Activated CD4-positive, alpha-beta T cell treated with anti-CD3 and anti-CD28 coated beads, Interleukin-2, Interleukin-6, amounts not matched to agents 100 ng/mL and 50 ng/mL, durations not matched to agents 16 hours and 8 hours (primary cell): ENCODE data around the gene GPR161.

ENCODE experiments used
- DNase-seq: peaks from one replicate; pipeline ENCODE4 v3.0.0-alpha.2; 2020

GPR161 gene

DNA sequence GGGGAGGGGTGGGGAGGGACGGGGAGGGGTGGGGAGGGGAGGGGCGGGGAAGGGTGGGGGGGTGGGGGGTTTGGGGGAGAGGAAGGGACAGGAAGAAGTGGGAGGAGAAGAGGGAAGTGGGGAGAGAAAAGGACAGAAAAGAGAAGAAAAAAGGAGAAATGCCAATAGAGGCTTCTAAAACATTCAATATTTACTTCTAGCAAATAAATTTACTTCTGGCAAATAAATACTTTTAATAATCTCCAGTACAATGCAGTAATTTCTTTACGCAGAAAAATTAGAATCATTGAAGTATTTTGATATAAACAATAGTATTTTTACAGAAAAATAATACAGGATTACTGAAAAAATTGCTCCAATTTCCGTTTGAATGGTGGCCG, 9.4 kb upstream of the GPR161 start:
- no peak for DNase-seq

DNA sequence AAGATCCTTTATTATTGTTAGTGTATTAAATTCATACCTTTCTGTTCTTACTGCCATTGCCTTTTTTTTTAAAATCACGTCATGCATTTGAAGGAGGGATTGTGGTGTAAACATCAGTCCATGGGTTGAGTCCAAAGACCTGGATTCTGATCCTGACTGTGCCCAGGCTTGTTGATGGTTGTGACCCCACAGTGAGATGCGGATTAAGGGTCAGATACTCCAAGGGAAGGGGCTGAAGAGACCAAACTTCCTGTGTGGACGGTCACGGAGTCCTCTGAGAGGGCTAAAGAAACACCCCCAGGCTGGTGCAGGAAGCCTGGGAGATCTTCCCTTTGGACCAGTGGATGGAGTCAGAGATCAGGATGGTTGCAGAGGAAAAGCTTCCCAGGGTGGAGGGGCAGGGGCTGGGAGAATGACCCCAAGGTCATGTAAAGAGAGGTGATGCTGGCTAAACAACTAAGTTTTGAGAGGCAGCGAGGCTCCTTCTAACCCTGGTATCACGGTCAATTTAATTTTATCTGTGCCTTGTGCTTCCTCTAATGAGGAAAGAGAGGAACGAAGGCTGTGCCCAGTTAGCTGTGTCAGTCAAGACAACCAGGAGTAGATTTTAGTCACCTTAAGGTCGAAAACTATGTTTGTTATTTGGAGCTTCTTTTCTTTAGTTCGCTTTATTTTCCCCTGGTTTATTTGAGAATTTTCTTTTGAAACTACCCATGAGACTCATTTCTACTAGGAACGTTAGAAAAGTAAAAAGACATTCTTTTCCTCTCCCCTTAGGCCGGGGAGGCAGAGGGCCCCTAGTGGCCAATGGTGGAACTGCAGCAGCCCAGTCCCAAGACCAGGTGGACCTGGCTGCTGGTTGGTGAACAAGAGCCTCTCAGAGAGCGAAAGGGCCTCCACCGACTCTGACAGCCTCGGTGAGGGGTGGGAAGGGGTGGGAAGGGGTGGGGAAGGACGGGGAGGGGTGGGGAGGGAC, 8.7 kb upstream of the GPR161 start:
- peak; percentile 88 for DNase-seq

DNA sequence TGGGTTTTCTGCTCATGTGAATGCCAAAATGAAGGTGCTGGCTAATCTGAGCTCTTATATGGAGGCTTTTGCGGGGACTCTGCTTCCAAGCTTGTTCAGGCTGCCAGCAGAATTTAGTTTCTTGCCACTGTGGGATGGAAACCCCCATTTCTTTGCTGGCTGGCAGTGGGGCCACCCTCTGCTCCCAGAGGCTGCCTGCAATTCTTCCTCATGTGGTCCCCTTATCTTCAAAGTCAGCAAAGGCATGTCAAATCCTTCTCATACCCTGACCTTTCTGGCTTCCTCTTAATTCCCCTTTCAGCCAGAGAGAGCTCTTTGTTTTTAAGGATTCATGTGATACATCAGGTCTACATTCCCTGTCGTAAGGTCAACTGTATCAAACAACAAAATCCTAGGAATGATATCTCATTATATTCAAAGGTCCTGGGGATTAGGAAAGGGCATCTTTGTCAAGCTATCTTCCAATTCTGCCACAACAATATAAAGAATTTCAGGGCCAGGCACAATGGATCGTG, 5.2 kb upstream of the GPR161 start:
- DNase-seq: no peak

GRCh38 chr1:168139070-168139469, 2.3 kb upstream of the GPR161 start:
- no peak for DNase-seq

- no peak for DNase-seq
These were observed 1.4 kb upstream of the GPR161 start for GRCh38 chr1:168138134-168138533.

- no peak for DNase-seq
These were observed 738 bp upstream of the GPR161 start for GRCh38 chr1:168137515-168137821.

- no peak for DNase-seq
These were observed 615 bp downstream of the GPR161 start for GRCh38 chr1:168135921-168136708.

DNA sequence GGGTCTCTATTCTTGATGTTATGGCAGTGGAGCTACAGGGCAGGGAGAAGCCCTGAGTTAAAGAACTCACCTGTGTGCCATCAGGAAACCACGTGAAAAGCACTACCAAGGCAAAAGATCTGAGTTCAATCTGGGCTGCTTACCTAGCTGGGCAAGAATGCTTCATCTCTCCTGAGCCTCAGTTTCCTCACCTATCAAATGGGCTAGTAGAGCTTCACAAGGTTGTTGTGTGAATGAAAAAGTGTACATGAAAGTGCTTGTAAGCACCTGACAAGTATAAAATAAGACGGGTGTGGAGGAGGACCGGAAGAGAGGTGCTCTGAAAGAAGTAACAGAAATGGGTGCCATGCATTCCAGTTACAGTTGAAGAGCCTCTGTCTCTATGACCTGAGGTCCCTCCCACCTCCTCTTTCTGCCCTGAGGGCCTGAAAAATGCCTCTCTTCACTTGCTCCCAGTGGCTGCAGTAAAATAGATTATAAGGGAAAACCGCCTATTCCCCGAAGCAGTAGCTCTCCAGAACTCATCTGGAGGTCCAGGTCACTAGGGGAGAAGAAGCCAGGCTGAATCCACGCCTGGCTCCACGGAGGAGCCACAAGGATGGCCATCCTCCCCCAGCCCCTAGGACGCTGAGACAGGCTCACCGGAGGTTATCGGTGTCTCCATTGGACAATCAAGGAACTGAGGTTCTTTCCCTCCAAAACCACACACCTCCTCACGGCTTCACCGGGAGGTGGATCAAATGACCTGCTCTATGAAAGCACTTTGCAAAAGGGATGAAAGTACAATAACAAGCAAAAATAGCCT, 1.4 kb downstream of the GPR161 start:
- no peak for DNase-seq

DNA sequence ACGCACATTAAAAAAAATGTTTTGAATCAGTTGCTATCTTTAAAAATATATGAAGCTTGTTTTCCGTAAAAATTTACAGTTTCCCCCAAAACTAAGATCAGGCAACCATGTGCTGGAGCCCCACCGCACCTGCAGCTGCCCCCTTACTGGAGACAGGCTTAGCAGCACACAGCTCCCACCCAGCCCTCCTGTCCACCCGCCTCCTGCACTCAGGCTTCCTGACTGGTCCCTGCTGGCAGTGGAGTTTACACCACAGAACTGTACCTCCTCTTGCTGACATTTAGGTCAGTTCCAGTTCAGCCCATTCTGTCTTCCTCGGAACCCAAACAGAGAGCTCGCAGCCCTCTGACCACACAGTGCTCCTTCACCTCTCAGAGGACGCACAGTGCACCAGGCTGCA, 2.1 kb downstream of the GPR161 start:
- DNase-seq: no peak

DNA sequence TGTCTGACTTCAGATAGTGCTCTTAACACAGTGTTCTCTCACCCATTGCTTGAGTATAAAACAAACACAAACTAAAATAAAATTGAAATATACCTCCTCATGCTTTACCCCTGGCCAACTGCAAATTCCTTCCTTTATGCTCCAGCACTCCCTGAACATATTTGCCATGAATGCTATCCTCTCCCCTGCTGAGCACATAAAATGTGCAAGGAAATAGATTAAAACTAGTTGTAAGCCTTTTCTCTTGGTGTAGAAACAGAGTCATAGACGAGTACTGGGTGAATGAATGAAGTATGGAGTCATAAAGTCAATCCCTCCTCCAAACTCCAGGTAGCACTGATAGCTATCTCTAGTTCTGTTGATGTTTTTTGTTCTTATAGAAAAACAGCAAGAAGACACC, 2.6 kb downstream of the GPR161 start:
- no peak for DNase-seq

- no peak for DNase-seq
These were observed 6.8 kb downstream of the GPR161 start for GRCh38 chr1:168129933-168130332.

DNA sequence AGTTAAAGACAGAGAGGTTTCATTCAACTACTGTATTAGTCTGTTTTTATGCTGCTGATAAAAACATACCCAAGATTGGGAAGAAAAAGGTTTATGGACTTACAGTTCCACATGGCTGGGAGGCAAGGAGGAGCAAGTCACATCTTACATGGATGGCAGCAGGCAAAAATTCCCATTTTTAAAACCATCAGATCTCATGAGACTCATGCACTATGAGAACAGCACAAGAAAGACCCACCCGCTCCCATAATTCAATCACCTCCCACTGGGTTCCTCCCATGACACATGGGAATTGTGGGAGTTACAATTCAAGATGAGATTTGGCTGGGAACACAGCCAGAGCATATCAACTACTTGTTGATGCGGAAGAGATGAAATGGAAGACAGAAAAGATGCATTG, 9.2 kb downstream of the GPR161 start:
- DNase-seq: no peak

- no peak for DNase-seq
These were observed 11.7 kb downstream of the GPR161 start for GRCh38 chr1:168125051-168125450.

DNA sequence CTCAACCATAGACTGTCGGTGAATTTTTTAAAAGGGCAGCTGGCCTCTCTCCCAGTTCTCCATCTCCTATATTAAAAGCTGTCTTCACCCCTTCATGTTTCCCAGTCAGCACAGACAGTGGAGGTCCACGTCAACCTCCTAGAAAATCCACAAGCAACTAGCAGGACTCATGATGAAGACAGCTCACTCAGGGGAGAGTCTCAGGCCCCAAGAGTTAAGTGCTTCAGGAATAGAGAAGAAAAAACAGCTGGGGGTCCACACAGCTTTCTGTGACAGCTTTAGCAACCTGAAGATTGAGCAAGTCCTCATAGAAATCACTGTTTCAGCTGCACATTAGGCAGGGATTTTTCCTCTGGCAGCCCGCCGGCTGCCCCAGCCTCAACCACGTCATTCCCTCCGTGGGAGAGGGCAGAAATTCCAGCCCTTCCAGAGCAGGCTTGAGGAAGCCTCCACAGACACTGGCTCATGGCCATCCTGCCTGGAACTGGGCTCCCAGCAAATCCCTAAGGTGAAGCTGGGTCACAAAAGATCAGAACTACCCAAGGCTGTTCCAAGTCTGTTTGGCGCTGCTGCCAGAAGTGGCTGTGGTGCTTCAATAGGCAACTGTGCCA, 15.2 kb downstream of the GPR161 start:
- no peak for DNase-seq

- DNase-seq: no peak
These were observed 17.0 kb downstream of the GPR161 start for GRCh38 chr1:168119750-168120149.

- DNase-seq: no peak
These were observed 20.4 kb downstream of the GPR161 start for GRCh38 chr1:168116327-168116799.

- no peak for DNase-seq
These were observed 21.9 kb downstream of the GPR161 start for GRCh38 chr1:168114845-168115244.

DNA sequence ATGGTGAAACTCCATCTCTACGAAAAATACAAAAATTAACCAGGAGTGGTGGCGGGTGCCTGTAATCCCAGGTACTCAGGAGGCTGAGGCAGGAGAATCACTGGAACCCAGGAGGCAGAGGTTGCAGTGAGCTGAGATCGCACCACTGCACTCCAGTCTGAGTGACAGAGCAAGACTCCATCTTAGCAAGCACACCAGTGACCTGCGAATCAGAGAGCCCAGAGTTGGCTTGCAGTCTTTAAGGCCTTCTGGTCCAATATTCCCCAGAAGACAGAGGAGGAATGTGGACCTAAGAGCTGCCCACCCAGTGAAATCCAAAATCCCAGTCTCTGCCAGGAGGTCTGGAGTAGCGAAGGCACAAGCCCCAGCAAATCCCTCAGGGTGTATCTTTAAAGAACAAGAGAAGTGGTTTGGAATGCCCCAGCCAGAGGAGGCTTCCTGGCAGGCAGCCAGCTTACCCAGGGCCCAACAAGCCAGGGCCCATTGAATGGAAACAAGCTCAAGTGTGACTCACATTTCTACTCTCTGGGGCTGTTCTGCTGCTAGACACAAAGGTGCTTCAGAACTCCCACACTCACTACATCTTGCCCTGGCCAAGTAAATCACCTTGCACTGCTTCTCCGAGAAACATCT, 23.9 kb downstream of the GPR161 start:
- peak; percentile 27 for DNase-seq

DNA sequence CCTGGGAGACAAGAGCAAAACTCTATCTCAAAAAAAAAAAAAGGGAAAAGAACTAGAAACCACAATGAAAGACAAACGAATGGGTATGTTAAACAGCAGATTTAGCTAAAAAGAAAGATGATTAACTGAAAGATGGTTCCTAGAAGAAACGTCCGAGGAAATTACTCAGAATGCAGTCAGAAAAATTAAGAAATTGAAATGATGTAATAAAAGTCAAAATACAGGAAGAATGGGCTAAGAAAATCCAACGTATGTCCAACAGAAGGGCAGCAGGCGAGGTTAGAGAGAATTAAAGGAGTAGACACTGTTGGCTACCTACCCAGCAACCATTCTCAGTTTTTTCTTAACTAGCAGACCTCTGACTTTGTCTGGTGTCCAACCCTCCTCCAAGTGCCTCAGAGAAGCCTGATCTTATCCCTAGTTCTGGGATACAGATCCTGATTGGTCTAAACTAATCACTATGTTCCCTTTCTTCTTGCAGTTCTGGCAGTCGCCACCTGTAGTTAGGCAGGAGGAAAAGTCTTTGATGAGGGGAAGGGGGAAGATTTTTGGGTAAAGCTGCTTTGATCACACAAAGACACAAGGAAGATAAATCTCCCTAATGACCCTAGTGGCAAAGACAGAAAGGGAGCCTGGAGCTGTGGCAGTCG, 25.7 kb downstream of the GPR161 start:
- DNase-seq: no peak

DNA sequence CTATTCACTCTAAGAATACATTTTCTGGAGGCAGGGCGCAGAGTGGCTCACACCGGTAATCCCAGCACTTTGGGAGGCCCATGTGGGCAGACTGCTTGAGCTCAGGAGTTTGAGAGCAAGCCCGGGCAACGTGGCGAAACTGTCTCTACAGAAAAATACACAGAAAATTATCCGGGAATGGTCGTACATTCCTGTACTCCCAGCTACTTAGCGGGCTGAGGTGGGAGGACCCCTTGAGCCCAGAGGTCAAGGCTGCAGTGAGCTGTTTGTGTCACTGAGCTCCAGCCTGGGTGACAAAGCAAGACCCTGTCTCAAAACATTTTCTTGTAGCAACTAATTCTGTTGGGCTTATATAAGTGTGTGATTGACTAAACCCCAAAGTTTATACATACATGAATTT, 30.5 kb downstream of the GPR161 start:
- DNase-seq: no peak

DNA sequence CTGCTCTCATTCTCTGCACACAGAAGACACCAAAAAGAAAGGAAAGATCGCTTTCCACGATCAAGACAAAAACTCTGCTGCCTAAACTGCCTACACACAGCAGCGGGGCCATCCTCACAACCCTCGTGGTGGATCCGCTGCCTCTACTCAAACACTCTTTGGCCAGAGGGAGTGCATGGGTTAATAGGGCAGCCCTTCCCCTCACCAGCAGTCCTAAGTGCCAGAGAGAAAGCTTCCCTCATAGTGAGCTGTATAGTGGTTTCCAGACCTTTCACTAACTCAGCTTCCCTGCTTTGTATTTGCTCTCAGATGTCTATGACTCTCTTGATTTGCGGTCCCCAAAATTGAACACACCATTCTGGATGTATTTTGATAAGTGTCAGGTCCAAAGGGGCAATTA, 30.9 kb downstream of the GPR161 start:
- DNase-seq: no peak

- no peak for DNase-seq
These were observed 32.2 kb downstream of the GPR161 start for GRCh38 chr1:168104535-168104934.
